Measurements from ENCODE around the gene NPAS3. TPM values are rescaled to one million over a fixed set of nuclear protein-coding genes. Genes with fewer than 3 reads are reported as not detected.
A peak's percentile ranks its signal among the peaks of the same experiment; 100 is the strongest.

The NPAS3 gene
- 10 to 100 TPM in 1 of 4 donors, 1 to 10 TPM in 3; 4.0 to 12.2 (median 5.6) TPM for total RNA-seq

DNA sequence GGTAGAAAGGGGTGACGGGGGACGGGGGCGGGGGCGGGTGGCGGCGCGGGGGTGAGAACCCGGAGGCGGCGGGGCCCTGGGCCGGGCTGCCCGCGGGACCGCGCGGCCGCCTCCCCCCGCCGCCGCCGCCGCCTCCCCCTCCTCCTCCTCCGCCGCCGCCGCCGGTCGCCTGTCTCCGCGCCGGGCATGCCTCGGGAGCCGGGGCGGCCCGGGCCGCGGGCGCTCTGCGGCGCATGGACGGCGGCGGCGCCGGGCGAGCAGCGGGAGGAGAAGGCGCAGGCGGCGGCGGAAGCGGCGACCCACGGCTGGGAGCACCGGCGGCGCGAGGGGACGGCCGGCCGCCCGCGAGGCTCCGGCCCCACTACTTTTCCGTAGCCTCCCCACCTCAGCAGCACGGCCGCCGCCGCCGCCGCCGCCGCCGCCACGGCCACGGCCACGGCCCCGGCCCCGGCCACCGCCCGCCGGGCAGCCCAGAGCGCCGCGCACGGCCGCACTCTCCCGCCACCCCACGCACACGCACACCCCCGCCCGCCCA, at the start of gene NPAS3:
Gene NPAS3, plus strand, starts transcription at position 161 of the 535 bp plus-strand sequence.
- Histone ChIP-seq H3K36me3 (no peaks in the 10 kb centered on the region), H3K27me3 (peaks cover 3% of the 10 kb centered on the region), H3K27ac (peak within 1 kb of the TSS; percentile 78 to 84 (median 79)), H3K4me3 (replicated peaks in 1 of 3) (peak within 1 kb of the TSS in 2 of 3 donors; percentile 8 to 40), H3K4me1 (peaks cover 12 to 21% of the 10 kb centered on the region in 2 donors), H3K9me3 (no peaks in the 10 kb centered on the region)
- peak in 1 of 2 donors; percentile 55 for DNase-seq
- WGBS, 2 donors: no CpG with 5 or more reads among the region's 92 CpGs
- TF ChIP-seq POLR2A (IDR thresholded peaks at IDR 0.05): peak in 1 of 2 donors; percentile 19
- TF ChIP-seq, protein P1, sequence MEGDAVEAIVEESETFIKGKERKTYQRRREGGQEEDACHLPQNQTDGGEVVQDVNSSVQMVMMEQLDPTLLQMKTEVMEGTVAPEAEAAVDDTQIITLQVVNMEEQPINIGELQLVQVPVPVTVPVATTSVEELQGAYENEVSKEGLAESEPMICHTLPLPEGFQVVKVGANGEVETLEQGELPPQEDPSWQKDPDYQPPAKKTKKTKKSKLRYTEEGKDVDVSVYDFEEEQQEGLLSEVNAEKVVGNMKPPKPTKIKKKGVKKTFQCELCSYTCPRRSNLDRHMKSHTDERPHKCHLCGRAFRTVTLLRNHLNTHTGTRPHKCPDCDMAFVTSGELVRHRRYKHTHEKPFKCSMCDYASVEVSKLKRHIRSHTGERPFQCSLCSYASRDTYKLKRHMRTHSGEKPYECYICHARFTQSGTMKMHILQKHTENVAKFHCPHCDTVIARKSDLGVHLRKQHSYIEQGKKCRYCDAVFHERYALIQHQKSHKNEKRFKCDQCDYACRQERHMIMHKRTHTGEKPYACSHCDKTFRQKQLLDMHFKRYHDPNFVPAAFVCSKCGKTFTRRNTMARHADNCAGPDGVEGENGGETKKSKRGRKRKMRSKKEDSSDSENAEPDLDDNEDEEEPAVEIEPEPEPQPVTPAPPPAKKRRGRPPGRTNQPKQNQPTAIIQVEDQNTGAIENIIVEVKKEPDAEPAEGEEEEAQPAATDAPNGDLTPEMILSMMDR (IDR thresholded peaks at IDR 0.05): no peak
- intact Hi-C loops (cut with DNase I): no loop called here

DNA sequence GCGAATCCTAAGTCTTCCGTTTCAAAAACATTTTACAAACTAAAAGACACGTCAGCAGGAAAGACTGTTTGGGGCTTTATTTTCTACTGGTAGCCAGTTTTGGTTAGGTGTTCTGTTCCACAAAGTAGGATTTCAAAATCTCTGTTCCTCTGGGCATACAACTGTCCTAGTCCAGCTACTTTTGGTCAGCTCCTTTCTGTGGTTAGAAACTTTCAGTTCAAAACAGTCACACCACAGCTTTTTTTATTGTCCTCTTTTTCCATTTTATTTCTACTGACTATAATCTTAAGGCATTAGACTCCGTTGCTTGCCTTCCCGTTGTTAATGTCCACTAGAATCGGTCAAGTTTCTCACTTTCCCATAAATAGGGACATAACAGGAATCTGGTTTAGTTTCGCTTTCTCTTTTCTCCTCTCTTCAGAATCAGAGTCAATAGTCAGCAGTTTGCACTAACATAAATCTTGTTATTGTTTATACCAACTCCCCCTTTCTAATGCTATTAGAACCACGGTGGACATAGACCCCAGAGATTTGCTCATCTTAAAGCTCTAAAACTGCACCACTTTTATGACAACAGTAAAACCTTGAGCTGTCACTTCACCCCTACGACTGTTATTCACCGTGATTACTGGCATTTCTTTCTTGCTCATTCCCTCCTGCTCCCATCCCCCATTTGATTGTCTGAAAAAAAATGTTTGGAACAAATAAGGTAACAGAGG, 41.5 kb upstream of the NPAS3 start:
- intact Hi-C loops (cut with DNase I): no loop called here
- WGBS, 2 donors: 50 to 58% methylated on average over 10 of the region's 10 CpGs

DNA sequence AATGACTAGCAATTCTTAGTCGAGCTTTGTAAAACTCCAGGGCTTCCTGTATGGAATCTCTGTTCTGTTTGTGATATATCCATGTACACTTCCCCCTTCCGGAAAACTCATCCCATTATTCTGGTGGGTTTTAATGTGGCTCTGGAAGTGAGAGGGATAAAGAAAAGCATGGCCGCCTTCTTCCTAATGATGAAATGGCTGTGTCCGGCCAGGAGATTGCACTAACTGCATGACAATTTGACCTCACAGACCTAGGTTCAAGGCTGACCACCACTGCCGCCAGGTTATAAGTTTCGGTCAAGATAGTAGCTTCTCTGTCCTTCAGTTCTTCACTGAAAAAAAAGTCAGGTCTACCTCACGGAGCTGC, 41.0 kb upstream of the NPAS3 start:
- intact Hi-C loops (cut with DNase I): no loop called here
- H3K4me3 ChIP-seq (replicated peaks in 1 of 3): peak overlapping the region in 1 of 3 donors; percentile 31
- WGBS, 2 donors: 88 to 90% methylated on average over 7 of the region's 7 CpGs
- H3K27ac ChIP-seq: peak overlapping the region in 1 of 3 donors; percentile 55
- TF ChIP-seq, protein P1 (IDR thresholded peaks at IDR 0.05): no peak
- no peak for TF ChIP-seq POLR2A (IDR thresholded peaks at IDR 0.05)
- no peaks in the 10 kb centered on the region for H3K9me3 ChIP-seq
- peaks cover 0 to 4% of the 10 kb centered on the region in 2 donors for H3K4me1 ChIP-seq
- no peaks in the 10 kb centered on the region for H3K36me3 ChIP-seq
- no peak for DNase-seq
- H3K27me3 ChIP-seq: no peaks in the 10 kb centered on the region

More for the DNA sequence above, 41.5 kb upstream of the NPAS3 start:
- no peaks in the 10 kb centered on the region for H3K36me3 ChIP-seq
- peak overlapping the region in 2 of 3 donors; percentile 31 to 44 for H3K4me3 ChIP-seq (replicated peaks in 1 of 3)
- no peak for DNase-seq
- peak overlapping the region; percentile 52 to 57 (median 55) for H3K27ac ChIP-seq
- TF ChIP-seq POLR2A (IDR thresholded peaks at IDR 0.05): no peak
- TF ChIP-seq, protein P1 (IDR thresholded peaks at IDR 0.05): no peak
- no peaks in the 10 kb centered on the region for H3K27me3 ChIP-seq
- H3K9me3 ChIP-seq: no peaks in the 10 kb centered on the region
- peaks cover 0 to 4% of the 10 kb centered on the region in 2 donors for H3K4me1 ChIP-seq

DNA sequence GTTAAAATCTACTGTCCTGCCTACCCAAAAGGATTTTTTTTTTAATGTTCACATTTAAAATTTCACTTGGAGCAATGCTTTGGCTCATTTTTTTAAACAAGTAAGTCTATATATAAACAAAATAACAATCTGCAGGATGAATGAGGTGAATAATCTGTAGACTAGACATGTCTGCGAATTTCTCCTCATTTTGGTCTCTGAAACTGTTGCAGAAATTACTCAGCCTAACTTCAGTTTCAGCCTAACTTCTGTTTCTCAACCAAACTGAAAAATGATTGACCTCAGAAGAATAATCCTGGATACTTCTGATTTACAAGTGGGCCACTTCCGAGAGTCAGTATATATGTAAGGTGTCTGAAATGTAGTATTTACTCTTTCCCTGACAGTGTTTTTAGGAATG, 39.8 kb upstream of the NPAS3 start:
- 94 to 95% methylated on average over 2 of the region's 2 CpGs for WGBS, 2 donors
- DNase-seq: no peak
- H3K4me3 ChIP-seq (replicated peaks in 1 of 3): no peak overlapping the region
- H3K9me3 ChIP-seq: no peaks in the 10 kb centered on the region
- H3K36me3 ChIP-seq: no peaks in the 10 kb centered on the region
- intact Hi-C loops (cut with DNase I): no loop called here
- peaks cover 0 to 4% of the 10 kb centered on the region in 2 donors for H3K4me1 ChIP-seq
- no peak for TF ChIP-seq POLR2A (IDR thresholded peaks at IDR 0.05)
- TF ChIP-seq, protein P1 (IDR thresholded peaks at IDR 0.05): no peak
- no peak overlapping the region for H3K27ac ChIP-seq
- no peaks in the 10 kb centered on the region for H3K27me3 ChIP-seq

DNA sequence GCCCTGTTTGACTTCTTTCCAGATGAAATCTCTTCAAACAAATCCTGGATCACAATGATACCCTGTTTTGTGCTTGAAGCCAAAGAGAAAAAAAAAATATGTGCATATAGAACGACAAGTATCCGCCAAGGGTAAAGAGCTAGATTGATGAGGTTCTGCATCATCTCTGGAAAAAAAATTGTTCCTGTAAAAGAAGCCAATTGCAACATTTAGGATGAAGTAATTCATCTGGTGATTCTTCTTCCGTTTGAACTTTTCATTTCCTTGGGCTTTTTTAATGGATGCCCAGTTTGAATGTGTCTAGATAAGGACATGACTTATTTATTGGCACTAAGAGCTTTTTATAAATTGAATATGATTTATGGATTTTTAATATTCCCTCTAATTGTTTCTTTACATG, 38.1 kb upstream of the NPAS3 start:
- DNase-seq: no peak
- 78 to 86% methylated on average over 3 of the region's 3 CpGs for WGBS, 2 donors
- no peaks in the 10 kb centered on the region for H3K36me3 ChIP-seq
- H3K27me3 ChIP-seq: no peaks in the 10 kb centered on the region
- no peak for TF ChIP-seq POLR2A (IDR thresholded peaks at IDR 0.05)
- TF ChIP-seq, protein P1 (IDR thresholded peaks at IDR 0.05): no peak
- H3K4me3 ChIP-seq (replicated peaks in 1 of 3): no peak overlapping the region
- H3K27ac ChIP-seq: no peak overlapping the region
- peaks cover 0 to 4% of the 10 kb centered on the region in 2 donors for H3K4me1 ChIP-seq
- no peaks in the 10 kb centered on the region for H3K9me3 ChIP-seq
- intact Hi-C loops (cut with DNase I): no loop called here
